ENCODE results near the gene SLC39A7. TPM values are rescaled to one million over a fixed set of nuclear protein-coding genes. Genes with fewer than 3 reads are reported as not detected.
A peak's percentile ranks its signal among the peaks of the same experiment; 100 is the strongest.

The SLC39A7 gene
- total and polyA plus RNA-seq, 2 of the 4 experiments (the other 2 are of a cell fraction) = 135 to 208 TPM

DNA sequence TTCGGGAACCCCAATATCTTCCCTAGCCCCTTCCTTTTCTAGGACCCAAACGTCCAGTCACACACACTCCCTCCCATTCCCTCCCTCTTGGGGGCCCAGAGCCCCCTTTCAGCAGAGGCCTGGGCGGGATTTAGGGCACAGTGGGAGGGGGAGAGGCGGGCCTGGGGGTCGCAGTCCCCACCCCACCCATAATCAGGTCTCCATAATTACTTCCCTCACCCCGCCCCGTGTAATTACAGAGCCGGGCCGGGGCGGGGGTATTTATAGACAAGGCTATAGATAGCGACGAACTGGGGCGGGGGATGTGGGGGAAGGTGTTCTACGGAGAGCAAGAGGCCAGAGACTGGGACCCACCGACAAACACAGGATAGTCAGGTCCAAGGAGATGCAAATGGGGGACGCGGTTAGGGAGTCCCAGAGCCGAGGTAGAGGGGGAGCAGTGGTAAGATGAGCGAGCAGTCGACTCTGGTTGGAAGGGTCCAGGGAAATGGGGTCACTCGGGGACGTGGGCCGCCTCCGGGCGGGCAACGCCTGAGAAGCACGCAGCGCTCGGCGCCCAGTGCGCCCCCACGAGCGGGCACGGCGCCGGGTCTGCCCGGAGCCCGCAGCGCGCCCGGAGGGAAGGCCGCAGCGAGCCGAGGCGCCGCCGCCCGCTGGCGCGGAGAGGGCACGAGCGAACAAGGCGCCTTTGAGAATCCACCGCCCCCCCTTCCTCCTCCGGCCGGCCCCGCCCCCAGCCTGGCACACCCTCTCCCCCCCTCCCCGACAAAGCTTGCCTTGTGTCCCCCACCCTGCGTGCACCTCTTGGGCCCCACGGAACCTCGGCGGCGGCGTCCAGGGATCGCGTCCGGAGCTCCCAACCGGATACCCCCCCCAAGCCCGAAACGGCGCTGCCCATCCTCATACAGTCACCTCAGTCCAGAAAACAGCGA, 7.7 kb upstream of the SLC39A7 start:
- Histone ChIP-seq H4K91ac (ENCODE audit: insufficient read depth, low read depth, low read length) (no peak overlapping the region), H2AFZ (replicated peaks; ENCODE audit: low read length, poor library complexity) (peak overlapping the region; percentile 51), H3K18ac (ENCODE audit: low read depth, low read length) (no peak overlapping the region; the same call in 1 of the 2 replicates), H3K9me3 (ENCODE audit: control insufficient read depth, insufficient read depth, low read length) (no peaks in the 10 kb centered on the region), H3K4me3 (ENCODE audit: insufficient read depth, low read depth, low read length) (peak overlapping the region; percentile 43), H2BK20ac (ENCODE audit: low read depth, low read length) (no peak overlapping the region), H3K27me3 (ENCODE audit: control insufficient read depth, insufficient read depth, low read length) (peaks cover 41% of the 10 kb centered on the region), H2BK5ac (ENCODE audit: low read depth, low read length, poor library complexity, severe bottlenecking) (no peak overlapping the region), H3K9ac (ENCODE audit: low read depth, low read length) (peak overlapping the region; percentile 55), H3K27ac (ENCODE audit: insufficient read depth, low read length) (no peak overlapping the region; the same call in 1 of the 2 replicates), H3K4me2 (ENCODE audit: low read depth, low read length) (peak overlapping the region; percentile 85), H2BK120ac (ENCODE audit: low read depth, low read length) (no peak overlapping the region), H3K4me1 (ENCODE audit: control insufficient read depth, insufficient read depth, low read length) (peaks cover 4% of the 10 kb centered on the region; the same call in 1 of the 2 replicates), H2BK15ac (ENCODE audit: low read depth, low read length) (no peak overlapping the region), H4K8ac (ENCODE audit: low read depth in 2 of 2, low read length in 2 of 2) (no peak overlapping the region), H3K14ac (replicated peaks; ENCODE audit: low read depth, low read length) (no peak overlapping the region), H3K36me3 (ENCODE audit: control insufficient read depth, insufficient read depth, low read length) (peaks cover 30% of the 10 kb centered on the region), H4K20me1 (ENCODE audit: insufficient read depth, low read length) (peaks cover 17% of the 10 kb centered on the region; the same call in 1 of the 2 replicates), H4K5ac (ENCODE audit: low read depth, low read length) (no peak overlapping the region), H3K23ac (ENCODE audit: low read depth, low read length) (no peak overlapping the region), H2AK5ac (ENCODE audit: low read depth, low read length) (no peak overlapping the region), H3K56ac (ENCODE audit: extremely low read depth, insufficient read depth, low read length) (no peak overlapping the region), H3K79me1 (ENCODE audit: low read depth in 1 of 2, low read length in 2 of 2) (peaks cover 8 to 28% of the 10 kb centered on the region in 2 experiments; a peak in 3 of 4 replicates), H3K4ac (ENCODE audit: low read depth, low read length) (no peak overlapping the region; the same call in 1 of the 2 replicates), H3K9me1 (ENCODE audit: insufficient read depth, low read length) (peaks cover 4% of the 10 kb centered on the region), H2AK9ac (replicated peaks; ENCODE audit: low read depth, low read length, poor library complexity) (peak overlapping the region; percentile 42)
- TF ChIP-seq BHLHE40 (IDR thresholded peaks at IDR 0.05; ENCODE audit: low read depth, low read length) (0 out of 2 replicates have a peak, but pooled peaks have one; percentile 8), FOS (IDR thresholded peaks at IDR 0.05; ENCODE audit: low read depth, low read length) (no peak), MAZ (IDR thresholded peaks at IDR 0.05; ENCODE audit: borderline replicate concordance, low read depth, low read length) (peak; percentile 29; the same call in 1 of the 2 replicates), NFE2L2 (IDR thresholded peaks at IDR 0.05; ENCODE audit: low read depth, low read length) (no peak), CHD1 (IDR thresholded peaks at IDR 0.05; ENCODE audit: low read depth, low read length) (no peak), RCOR1 (IDR thresholded peaks at IDR 0.05; ENCODE audit: insufficient replicate concordance, low read length) (no peak), MAFK (IDR thresholded peaks at IDR 0.05; ENCODE audit: low read depth, low read length) (no peak), RAD21 (IDR thresholded peaks at IDR 0.05; ENCODE audit: low read length) (no peak), RFX5 (IDR thresholded peaks at IDR 0.05; ENCODE audit: low read depth, low read length) (no peak)
- TF ChIP-seq, protein P1, sequence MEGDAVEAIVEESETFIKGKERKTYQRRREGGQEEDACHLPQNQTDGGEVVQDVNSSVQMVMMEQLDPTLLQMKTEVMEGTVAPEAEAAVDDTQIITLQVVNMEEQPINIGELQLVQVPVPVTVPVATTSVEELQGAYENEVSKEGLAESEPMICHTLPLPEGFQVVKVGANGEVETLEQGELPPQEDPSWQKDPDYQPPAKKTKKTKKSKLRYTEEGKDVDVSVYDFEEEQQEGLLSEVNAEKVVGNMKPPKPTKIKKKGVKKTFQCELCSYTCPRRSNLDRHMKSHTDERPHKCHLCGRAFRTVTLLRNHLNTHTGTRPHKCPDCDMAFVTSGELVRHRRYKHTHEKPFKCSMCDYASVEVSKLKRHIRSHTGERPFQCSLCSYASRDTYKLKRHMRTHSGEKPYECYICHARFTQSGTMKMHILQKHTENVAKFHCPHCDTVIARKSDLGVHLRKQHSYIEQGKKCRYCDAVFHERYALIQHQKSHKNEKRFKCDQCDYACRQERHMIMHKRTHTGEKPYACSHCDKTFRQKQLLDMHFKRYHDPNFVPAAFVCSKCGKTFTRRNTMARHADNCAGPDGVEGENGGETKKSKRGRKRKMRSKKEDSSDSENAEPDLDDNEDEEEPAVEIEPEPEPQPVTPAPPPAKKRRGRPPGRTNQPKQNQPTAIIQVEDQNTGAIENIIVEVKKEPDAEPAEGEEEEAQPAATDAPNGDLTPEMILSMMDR (conservative IDR thresholded peaks at IDR 0.05; ENCODE audit: low read depth, low read length) = no peak
- WGBS, 2 experiments (ENCODE audit: extremely low coverage in 2 of 2, insufficient read length in 1 of 2) = 4% methylated on average over 10 of the region's 72 CpGs; no CpG with 5 or more reads in 1 of the 2 experiments
- ATAC-seq (ENCODE audit: low read depth) (peak; percentile 33), DNase-seq (no peak)
- BruUV-seq (replicated peaks) = no TSS peak
- CTCF ChIA-PET = no interaction called here
- intact Hi-C loops (cut with micrococcal nuclease) (no loop called here), in situ Hi-C loops (cut with MboI; ENCODE audit: low sequenced_read_pairs) (no loop called here), dilution Hi-C loops (cut with HindIII; ENCODE audit: low sequenced_read_pairs, unreplicated experiment) (no loop called here)
- POLR2A ChIA-PET (ENCODE audit: unreplicated experiment) = no interaction called here

All from IMR-90 (cell line).